Measurements from ENCODE around the gene SLC1A2.

Gene SLC1A2

DNA sequence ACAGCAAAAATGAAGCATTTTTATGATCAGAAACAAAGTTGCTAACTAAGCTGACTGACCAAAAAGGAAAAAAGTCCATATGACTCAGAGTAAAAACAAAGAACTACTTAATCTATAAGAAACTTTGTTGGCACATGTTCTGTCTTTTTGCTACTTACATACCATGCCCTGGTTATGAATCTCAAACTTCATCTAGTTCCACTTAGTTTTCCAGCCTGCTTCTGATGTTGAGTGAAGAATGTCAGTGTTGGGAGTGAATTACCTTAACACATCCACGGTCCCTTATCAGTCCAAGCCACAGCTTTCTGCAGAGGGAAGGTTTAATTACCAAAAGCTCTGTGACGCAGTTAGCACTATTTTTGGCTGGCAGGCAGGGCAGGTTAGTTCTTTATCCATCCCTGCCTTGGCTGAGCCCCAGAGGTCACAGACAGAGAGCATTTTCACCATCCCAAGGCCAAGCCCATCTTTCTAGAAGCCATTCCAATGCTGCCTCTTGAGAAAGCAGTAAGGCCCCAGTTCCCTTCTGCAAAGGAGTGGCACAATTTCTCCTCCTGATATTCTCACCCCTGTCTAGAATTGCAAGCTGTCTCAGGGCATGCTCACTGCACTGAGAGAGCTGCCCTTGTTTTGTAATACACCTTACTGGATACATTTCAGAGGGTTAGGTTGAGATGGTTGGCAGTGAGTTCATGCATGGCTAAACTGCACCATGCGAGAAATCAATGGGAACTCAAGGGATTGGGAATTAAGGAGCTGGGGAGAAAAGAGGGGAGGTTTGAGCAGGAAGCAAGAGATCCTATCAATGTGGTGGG lies 67.1 kb downstream of the SLC1A2 start:
- no peak for DNase-seq (ENCODE audit: low read depth in 2 of 3, low spot score in 2 of 3)

DNA sequence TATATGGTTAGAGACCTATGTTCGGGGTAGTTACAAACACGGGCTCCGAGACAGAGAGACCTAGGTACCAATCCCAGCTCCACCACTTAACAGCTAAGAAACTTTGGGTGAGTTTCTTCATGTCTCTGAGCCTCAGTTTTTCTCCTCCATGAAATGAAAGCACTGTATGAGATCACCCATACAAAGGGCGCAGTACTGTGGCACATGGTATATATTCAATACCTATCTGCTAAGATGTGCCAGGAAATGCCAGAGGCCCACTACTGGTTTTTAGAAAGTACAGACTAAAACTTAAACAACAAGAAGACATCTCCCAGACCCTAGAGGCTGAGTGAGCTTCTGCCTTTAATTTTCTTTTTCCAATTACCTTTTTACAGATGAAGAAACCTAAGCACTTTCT lies 69.5 kb downstream of the SLC1A2 start:
- no peak for DNase-seq (ENCODE audit: low read depth in 2 of 3, low spot score in 2 of 3)

DNA sequence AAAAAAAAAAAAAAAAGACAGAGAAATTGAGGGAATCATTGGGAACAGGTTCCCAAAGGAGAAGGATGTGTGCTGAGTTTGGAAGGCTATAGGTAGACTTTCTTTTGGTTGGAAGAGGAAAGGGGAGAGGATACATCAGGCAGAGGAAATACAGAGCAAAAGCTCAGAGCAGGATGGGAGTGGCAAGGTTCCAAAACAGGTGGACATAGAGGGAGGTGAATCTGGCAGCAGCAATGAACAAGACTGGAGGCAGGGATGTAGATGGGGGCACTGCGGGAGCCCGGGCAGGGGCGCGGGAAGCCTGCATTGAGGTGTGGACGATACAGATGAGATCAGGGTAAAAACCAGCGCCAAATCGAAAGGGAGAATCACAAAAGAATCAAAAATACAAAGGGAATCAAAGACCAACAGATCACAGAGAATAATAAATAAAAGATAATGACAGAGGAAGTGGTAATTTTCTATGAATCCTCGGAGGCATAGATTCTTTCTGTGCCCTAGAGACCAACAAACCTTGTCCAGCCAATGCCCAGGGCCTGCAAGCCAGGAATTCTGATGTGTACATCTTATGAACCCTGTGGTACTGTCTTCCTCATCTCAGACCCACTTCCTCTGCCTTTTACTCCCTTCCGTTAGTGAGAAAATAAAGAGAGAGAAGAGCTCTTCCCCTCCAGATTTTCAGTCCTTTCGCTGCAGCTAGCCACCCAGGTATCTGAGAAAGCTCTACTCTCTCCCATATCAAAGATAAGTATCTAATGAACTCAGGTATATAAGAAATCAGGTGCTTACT lies 70.3 kb downstream of the SLC1A2 start:
- DNase-seq (ENCODE audit: low read depth in 2 of 3, low spot score in 2 of 3): no peak

DNA sequence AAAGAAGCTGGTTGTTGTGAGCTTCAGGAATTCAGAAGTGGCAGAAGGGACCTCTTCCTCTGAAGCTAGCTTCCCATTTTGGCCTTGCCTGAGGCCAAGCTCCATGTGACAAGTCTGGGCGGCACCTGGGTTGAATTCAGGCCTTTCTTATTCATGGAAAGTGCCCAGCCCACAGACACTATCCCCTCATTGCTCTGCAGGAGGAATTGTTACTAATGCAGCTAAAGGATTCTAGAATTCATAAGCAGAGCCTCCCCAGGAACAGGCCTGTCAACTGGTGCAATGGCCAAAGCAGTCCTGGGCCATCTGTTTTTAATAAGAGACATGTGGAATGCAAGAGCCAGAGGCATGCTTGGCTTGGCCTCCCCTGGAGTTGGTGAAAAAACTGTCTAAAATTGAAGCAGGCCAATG lies 71.4 kb downstream of the SLC1A2 start:
- no peak for DNase-seq (ENCODE audit: low read depth in 2 of 3, low spot score in 2 of 3)

DNA sequence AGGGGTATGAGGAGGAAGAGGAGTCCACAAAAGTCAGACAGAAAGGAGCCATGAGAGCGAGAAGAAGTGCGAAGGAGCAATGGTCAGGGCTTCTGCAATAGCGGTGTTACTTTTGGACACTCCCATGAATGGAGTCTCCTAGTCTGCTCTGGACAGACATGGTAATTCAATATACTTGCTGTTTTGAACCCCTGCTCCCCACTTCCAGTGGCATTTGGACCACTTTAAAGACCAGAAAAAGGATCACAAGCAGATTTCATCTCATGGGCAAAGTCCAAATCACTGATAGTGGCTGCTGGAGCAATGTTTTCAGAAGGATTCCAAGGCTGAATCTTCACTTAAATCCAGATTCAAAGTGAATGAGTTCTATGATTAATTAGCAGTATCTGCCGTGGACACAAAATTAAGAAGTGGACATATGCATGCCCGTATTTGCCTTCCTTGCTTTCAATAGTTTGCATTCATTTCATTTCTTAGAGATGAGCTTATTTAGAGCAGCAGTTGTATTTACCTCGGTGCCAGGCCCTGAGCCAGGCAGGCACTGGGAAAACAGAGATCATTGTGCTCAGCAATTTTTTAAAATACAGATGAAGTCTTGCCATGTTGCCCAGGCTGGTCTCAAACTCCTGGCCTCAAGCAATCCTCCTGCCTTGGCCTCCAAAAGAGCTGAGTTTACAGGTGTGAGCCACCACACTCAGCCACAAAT lies 72.0 kb downstream of the SLC1A2 start:
- DNase-seq (ENCODE audit: low read depth in 2 of 3, low spot score in 2 of 3): no peak

DNA sequence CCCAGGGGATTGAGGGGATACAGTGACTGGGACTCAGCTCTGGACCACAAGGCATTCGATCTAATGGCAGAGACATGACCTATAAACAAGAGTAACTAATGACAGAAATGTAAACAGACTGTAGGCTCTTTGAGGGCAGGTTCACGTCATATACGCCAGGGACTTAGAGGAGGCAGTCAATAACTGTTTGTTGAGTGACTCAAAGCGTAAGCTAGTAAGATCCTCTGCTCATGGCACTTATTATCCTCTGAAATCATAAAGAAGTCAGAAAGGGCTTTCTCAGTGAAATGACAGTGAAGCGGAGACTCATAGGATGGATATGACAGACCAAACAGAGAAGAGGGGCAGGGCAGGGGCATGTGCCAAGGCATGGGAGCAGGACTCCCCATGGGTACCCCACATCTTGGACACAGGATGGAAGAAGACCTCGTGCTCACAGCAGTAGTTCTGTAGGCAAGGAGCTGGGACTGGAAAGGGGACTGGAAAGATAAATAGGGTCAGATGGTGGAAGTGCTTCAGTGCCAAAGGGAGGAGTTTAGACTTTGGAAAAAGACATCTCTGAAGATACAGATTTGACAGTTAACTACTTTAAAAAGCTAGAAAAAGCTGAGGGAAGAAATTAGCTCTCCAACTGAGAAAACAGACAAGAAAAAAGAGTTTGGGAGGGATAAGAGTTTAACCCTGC lies 72.7 kb downstream of the SLC1A2 start:
- DNase-seq (ENCODE audit: low read depth in 2 of 3, low spot score in 2 of 3): no peak

DNA sequence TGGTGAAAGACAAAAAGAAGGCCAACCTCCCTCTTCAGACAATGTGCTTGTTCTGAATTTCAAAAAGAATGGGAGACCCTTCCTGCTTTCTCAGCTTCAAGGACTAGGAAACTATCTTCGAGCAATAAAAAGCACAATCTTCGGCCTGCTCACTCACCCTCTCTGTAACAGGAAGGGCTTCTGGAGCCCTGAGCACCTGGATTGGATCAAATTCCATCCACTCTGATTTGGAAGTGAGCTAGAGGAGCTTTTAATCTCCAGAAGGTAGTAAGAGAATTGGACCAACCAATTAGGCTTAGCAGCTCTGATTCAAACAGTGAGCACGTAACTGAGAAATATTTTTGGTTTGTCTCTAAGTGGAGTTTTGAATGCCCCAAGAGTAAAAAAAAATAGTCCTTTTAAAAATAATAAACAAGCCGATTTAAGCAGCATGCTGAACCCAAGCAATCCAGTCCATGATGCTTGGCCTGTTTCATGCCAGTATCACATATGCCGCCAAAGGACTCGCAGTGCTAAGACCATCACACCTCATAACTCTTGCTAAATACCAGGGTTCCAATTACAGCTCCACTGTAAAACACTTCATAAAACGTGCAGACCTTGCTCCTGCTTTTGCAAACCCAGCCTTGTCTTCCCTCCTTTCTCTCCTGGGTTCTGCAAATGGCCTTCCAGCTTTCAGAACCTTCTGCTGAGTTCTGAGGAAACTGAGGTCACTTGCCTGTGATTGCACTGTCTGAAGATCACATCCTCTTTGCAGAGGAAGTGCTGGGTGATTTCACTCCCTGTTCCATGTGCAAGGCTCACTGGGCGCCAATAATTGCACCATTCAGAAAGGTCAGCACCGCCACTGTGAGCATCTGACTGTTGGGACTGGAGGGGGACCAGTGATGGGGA lies 74.4 kb downstream of the SLC1A2 start:
- DNase-seq (ENCODE audit: low read depth in 2 of 3, low spot score in 2 of 3): no peak

DNA sequence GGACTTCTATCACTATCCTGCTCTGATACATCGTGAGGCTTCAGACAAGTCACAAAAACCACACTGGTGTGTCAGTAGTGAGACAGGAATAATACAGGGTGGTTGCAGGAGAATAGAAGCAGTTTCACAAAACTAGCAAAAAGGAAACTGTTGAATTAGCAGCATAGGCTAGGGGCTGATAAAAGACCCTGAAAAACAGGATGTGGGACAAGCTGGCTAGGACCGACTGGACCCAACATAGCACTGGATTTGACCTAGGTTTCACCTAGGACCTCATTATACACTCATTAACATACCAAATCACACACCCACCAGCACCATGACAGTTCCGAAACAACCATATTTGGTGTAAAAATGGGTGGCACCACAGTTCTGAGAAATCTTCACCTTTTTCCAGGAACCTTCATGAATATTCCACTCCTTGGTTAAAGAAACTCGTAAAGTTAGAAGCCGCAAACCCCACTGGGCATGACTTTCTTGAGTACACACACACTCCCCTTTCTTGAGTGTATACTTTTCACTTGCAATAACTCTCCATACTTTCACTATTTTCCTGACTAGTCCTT lies 76.2 kb downstream of the SLC1A2 start:
- peak in 2 of 3 experiments; percentile 6 to 7 for DNase-seq (ENCODE audit: low read depth in 2 of 3, low spot score in 2 of 3)

DNA sequence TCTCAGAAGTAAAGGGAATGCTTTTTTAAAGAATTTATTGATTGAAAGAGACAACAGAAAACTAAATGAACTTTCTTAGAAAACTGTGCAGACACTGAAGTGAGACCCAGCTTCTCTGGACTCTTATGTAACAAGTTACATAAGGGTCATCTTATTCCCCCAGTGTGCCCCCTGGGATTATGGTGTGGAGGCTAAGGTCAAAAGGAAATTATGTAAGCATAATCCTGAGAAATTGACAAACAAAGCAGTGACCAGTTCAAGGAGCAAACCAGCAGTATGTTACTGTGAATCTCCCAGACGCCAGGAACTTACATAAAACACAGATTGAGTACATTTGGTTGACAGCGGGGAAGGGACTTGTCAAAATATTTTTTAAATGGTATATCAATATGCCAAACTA lies 78.6 kb downstream of the SLC1A2 start:
- DNase-seq (ENCODE audit: low read depth in 2 of 3, low spot score in 2 of 3): no peak

DNA sequence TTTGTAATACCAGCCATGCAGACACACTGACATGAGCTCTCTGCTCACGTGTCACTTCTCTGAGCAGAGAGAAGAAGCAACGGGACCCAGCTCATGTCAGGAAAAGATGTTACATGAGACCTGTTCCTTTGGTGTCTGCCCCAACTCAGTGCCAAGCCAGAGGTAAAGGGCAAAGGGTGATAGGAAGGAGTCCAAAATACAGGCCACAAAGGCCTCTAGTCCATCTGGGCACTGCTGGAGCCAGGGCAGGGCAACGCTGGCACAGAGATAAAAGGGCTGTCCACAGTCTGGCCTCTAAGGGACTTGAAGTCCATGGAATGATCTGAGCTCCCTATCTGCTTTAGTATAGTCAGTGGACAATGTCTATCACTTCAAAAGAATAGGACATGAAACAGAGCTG lies 79.3 kb downstream of the SLC1A2 start:
- no peak for DNase-seq (ENCODE audit: low read depth in 2 of 3, low spot score in 2 of 3)

DNA sequence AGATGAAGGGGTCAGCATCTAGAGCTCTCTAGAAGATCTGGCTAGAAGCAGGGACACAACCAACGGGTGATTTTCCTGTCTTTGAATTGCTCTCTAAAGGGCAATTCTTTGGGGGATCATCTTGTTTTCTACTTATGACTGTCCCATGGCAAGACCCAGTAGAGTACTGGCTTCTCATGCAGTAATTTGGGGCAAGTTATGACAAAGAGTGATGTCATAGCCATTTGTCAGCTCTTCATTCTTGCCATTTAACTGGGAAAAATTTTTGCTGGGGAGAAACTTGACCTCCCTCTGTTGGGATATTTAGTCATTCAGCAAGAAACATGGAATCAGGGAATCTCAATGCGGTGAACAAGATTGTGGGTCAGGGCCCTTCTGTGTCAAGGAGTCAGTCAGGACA lies 80.4 kb downstream of the SLC1A2 start:
- DNase-seq (ENCODE audit: low read depth in 2 of 3, low spot score in 2 of 3): no peak

DNA sequence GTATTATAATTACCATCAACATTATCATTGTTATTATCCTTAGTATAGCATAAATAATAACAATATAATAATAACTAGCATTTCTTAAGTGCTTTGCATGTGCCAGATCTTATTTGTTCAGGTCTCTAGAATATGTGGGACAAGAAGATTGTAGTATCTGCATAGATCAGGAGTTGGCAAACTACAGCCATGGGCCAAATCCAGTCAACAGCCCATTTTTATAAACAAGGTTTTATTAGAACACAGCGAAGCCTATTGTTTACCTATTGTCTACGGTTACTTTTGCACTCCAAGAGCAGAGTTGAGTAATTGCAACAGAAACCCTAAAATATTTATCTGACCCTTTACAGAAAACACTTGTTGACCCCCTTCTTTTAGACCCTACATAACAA lies 81.4 kb downstream of the SLC1A2 start:
- no peak for DNase-seq (ENCODE audit: low read depth in 2 of 3, low spot score in 2 of 3)

DNA sequence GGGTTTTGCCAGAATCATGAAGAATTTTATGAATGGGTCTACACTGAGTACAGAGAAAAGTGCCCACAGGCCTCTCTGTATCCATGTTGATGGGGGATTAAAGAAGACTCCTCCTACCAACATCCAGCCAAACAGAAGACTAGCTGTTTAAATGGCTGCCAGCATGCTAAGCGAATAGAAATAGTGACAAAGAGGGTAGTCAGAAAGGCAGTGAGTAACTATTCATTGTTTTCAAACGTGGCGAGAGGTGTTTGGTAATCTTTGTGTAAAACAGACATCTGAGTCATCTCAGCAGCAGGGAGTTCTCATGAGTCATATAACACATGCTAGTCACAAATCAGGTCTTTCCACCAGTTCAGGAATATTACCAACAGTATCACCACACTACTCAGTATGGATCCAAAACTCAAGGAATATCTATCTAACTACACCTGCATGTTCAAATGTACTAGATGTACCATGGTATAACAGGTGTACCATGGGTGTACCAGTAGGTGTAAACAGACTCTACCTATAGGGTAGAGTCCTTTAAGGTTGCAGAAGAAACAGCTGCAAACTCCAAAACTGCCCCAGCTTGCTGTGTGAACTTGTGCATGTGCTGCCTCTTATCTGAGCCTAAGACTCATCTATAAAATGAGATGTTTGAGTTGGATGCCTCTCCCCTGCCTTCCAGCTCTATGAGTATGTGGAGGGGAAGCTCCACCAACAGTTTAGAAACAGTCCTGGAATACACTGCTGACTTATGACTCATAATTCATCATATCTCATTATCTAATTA lies 82.0 kb downstream of the SLC1A2 start:
- DNase-seq (ENCODE audit: low read depth in 2 of 3, low spot score in 2 of 3): no peak

DNA sequence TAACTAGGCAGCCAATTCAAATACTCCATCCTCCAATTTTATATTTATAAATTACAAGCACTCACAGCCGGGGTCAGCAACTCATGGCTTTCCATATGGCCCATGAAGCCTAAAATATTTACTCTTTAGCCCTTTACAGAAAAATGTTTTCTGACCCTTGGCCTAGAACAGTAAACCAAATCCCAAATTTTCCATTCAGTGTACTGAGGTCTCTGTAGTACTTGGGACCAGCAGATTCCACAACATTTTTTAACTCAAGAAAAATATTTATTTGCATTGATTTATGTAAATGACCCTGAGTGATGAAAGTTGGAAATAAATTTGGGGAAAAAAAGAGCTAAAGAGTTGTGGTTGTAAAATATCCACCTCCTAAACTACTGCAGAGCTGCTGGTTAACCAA lies 82.6 kb downstream of the SLC1A2 start:
- no peak for DNase-seq (ENCODE audit: low read depth in 2 of 3, low spot score in 2 of 3)

DNA sequence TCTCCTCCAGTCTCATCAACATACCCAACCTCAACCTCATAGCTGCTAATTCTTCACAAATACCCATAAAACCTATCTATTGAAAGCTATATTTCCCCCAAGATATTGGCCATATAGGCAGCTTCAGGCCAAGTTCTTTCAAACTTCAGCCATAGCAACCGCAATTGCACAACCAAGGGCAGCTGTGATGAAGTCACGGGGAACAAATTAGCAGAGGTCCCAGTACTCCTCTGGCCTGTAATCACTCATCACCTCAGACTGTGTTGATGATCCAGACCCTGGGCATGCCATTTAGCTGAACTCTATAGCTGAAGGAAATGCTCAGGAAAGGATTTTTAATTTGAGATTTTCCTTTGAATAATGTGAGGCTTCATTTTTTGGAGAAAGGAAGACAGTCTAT lies 84.1 kb downstream of the SLC1A2 start:
- DNase-seq (ENCODE audit: low read depth in 2 of 3, low spot score in 2 of 3): no peak

DNA sequence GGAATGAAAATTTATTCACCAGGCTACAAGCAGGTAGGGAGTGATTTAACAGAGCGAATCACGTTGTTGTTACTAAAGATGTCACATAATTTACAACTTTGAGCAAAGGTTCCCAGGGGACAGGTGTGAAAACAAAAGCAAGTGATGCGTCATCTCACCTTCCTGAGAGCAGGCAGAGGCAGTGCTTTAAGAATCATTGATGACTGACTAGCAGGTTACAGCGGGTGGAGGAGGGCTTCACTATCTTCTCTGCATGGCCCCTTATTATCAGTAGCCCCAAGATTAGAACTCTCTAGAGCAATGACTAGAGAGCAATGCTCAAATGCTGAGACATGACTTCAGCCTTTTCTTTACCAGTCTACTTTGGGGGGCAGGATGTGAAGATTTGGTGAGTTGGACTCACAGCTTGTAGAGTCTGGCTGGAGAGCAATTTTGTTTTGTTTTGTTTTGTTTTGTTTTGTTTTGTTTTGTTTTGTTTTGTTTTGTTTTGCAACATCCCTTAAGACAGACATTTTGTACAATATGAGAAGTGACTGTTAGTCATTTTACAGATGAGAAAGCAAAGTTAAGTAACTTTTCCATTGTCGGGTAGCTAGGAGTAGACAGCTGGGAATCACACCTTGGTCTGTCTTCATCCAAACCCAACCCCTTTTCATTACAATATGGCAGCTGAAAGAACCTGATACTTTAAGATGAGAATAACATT lies 84.8 kb downstream of the SLC1A2 start:
- no peak for DNase-seq (ENCODE audit: low read depth in 2 of 3, low spot score in 2 of 3)

DNA sequence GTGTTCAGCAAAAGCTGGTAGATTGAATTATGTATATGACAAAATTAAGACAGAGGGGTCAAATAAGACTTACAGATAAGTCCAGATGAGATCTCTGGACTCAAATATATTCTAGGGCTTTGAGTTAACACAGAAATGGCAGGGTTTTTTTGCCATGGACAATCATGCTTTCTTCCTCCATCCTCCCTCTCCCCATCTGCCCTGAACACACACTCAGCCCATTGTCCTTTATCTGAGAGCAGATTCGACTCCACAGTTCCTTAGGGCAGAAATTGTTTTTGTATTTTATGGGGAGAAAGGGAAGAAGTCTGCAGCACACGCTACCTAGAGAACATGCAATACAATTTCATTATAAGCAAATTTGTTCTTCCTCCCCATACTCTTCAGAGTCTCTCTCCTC lies 86.8 kb downstream of the SLC1A2 start:
- no peak for DNase-seq (ENCODE audit: low read depth in 2 of 3, low spot score in 2 of 3)

DNA sequence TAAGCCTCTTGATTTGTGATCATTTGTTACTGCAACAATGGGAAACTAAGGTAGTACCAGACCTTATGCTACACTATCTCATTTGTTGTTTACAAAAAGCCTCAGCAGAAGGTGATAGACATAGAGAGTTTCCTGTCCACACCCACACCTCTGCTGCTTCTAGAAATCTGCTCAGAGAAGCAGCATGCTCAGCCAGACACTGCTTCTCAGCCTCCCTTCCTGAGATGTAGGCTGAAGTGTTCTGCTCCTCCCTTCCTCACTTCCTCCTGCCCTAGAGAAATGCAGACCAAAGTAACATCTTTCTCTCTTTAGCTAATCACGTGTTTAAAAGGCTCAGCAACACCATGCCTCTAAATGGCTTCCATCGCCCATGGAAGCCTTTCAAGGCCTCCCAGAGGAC lies 88.4 kb downstream of the SLC1A2 start:
- no peak for DNase-seq (ENCODE audit: low read depth in 2 of 3, low spot score in 2 of 3)

All from activated CD8-positive, alpha-beta memory T cell treated with anti-CD3 and anti-CD28 coated beads for 48 hours (primary cell).